ENCODE measurements around the gene AP5S1.

Gene AP5S1

GRCh38 chr20:3869839-3870634 lies 49.7 kb downstream of the AP5S1 start:
- Histone ChIP-seq H3K79me1 (replicated peaks; ENCODE audit: low read length, poor library complexity, severe bottlenecking) (peaks cover 40% of the 10 kb centered on the region), H3K23ac (ENCODE audit: low read length in 2 of 2) (no peak overlapping the region), H3K4me1 (ENCODE audit: control insufficient read depth, insufficient read depth, low read depth, low read length) (peaks cover 4% of the 10 kb centered on the region), H3K36me3 (ENCODE audit: control insufficient read depth in 1 of 2, insufficient read depth in 2 of 2, low read depth in 1 of 2, low read length in 2 of 2) (peaks cover 60 to 90% of the 10 kb centered on the region in 2 experiments), H4K91ac (ENCODE audit: low read length) (peak overlapping the region; percentile 25), H2BK12ac (ENCODE audit: low read length in 2 of 2) (no peak overlapping the region), H2BK120ac (ENCODE audit: low read depth, low read length) (no peak overlapping the region), H3K14ac (ENCODE audit: low read length in 2 of 2) (no peak overlapping the region), H3K27me3 (ENCODE audit: control insufficient read depth in 1 of 2, insufficient read depth in 1 of 2, low read length in 2 of 2) (no peaks in the 10 kb centered on the region), H2BK15ac (ENCODE audit: low read depth, poor library complexity, severe bottlenecking) (no peak overlapping the region), H3K4me2 (ENCODE audit: low read length, poor library complexity, severe bottlenecking) (no peak overlapping the region), H2AFZ (ENCODE audit: low read depth, low read length) (no peak overlapping the region), H3K27ac (ENCODE audit: low read length, poor library complexity, severe bottlenecking) (no peak overlapping the region), H3K4ac (ENCODE audit: low read depth in 1 of 2, low read length in 2 of 2) (no peak overlapping the region), H2AK5ac (ENCODE audit: low read length, severe bottlenecking) (no peak overlapping the region), H3K9ac (ENCODE audit: low read length) (no peak overlapping the region), H3K4me3 (ENCODE audit: insufficient read depth in 1 of 2, low read depth in 1 of 2, low read length in 2 of 2) (no peak overlapping the region), H3K9me3 (ENCODE audit: control insufficient read depth, low read length) (no peaks in the 10 kb centered on the region), H3K18ac (ENCODE audit: low read depth in 1 of 2, low read length in 2 of 2) (no peak overlapping the region), H2BK5ac (ENCODE audit: low read depth, low read length, poor library complexity, severe bottlenecking) (no peak overlapping the region), H4K8ac (ENCODE audit: low read length) (no peak overlapping the region)
- DNase-seq, result no peak
- 94% methylated on average over 9 of the region's 10 CpGs for WGBS

GRCh38 chr20:3871550-3872265 lies 51.4 kb downstream of the AP5S1 start:
- no peak overlapping the region for H3K4ac ChIP-seq (ENCODE audit: low read depth in 1 of 2, low read length in 2 of 2)
- H3K4me3 ChIP-seq (ENCODE audit: insufficient read depth in 1 of 2, low read depth in 1 of 2, low read length in 2 of 2), result no peak overlapping the region
- no peak overlapping the region for H3K23ac ChIP-seq (ENCODE audit: low read length in 2 of 2)
- peaks cover 4% of the 10 kb centered on the region for H3K4me1 ChIP-seq (ENCODE audit: control insufficient read depth, insufficient read depth, low read depth, low read length)
- peak; percentile 84 for DNase-seq
- H2BK15ac ChIP-seq (ENCODE audit: low read depth, poor library complexity, severe bottlenecking), result no peak overlapping the region
- no peak overlapping the region for H2AK5ac ChIP-seq (ENCODE audit: low read length, severe bottlenecking)
- H3K14ac ChIP-seq (ENCODE audit: low read length in 2 of 2), result no peak overlapping the region
- H3K36me3 ChIP-seq (ENCODE audit: control insufficient read depth in 1 of 2, insufficient read depth in 2 of 2, low read depth in 1 of 2, low read length in 2 of 2), result peaks cover 47 to 78% of the 10 kb centered on the region in 2 experiments
- H2AFZ ChIP-seq (ENCODE audit: low read depth, low read length), result no peak overlapping the region
- peak overlapping the region; percentile 12 for H3K9ac ChIP-seq (ENCODE audit: low read length)
- H3K27me3 ChIP-seq (ENCODE audit: control insufficient read depth in 1 of 2, insufficient read depth in 1 of 2, low read length in 2 of 2), result no peaks in the 10 kb centered on the region
- H3K79me1 ChIP-seq (replicated peaks; ENCODE audit: low read length, poor library complexity, severe bottlenecking), result peaks cover 42% of the 10 kb centered on the region
- H3K18ac ChIP-seq (ENCODE audit: low read depth in 1 of 2, low read length in 2 of 2), result no peak overlapping the region
- H3K4me2 ChIP-seq (ENCODE audit: low read length, poor library complexity, severe bottlenecking), result no peak overlapping the region
- H2BK120ac ChIP-seq (ENCODE audit: low read depth, low read length), result no peak overlapping the region
- WGBS, result 99% methylated on average over 4 of the region's 4 CpGs
- H3K27ac ChIP-seq (ENCODE audit: low read length, poor library complexity, severe bottlenecking), result no peak overlapping the region
- H3K9me3 ChIP-seq (ENCODE audit: control insufficient read depth, low read length), result no peaks in the 10 kb centered on the region
- H4K8ac ChIP-seq (ENCODE audit: low read length), result no peak overlapping the region
- no peak overlapping the region for H2BK12ac ChIP-seq (ENCODE audit: low read length in 2 of 2)
- H4K91ac ChIP-seq (ENCODE audit: low read length), result no peak overlapping the region
- H2BK5ac ChIP-seq (ENCODE audit: low read depth, low read length, poor library complexity, severe bottlenecking), result no peak overlapping the region

- H2BK120ac ChIP-seq (ENCODE audit: low read depth, low read length), result no peak overlapping the region
- H2BK15ac ChIP-seq (ENCODE audit: low read depth, poor library complexity, severe bottlenecking), result no peak overlapping the region
- no peak overlapping the region for H3K14ac ChIP-seq (ENCODE audit: low read length in 2 of 2)
- peaks cover 5% of the 10 kb centered on the region for H3K4me1 ChIP-seq (ENCODE audit: control insufficient read depth, insufficient read depth, low read depth, low read length)
- no peak overlapping the region for H4K8ac ChIP-seq (ENCODE audit: low read length)
- H3K18ac ChIP-seq (ENCODE audit: low read depth in 1 of 2, low read length in 2 of 2), result no peak overlapping the region
- no peak overlapping the region for H3K9ac ChIP-seq (ENCODE audit: low read length)
- peaks cover 37% of the 10 kb centered on the region for H3K79me1 ChIP-seq (replicated peaks; ENCODE audit: low read length, poor library complexity, severe bottlenecking)
- H3K4ac ChIP-seq (ENCODE audit: low read depth in 1 of 2, low read length in 2 of 2), result no peak overlapping the region
- no peak overlapping the region for H4K91ac ChIP-seq (ENCODE audit: low read length)
- no peak overlapping the region for H3K4me2 ChIP-seq (ENCODE audit: low read length, poor library complexity, severe bottlenecking)
- H3K4me3 ChIP-seq (ENCODE audit: insufficient read depth in 1 of 2, low read depth in 1 of 2, low read length in 2 of 2), result no peak overlapping the region
- no peak overlapping the region for H2AFZ ChIP-seq (ENCODE audit: low read depth, low read length)
- no peaks in the 10 kb centered on the region for H3K27me3 ChIP-seq (ENCODE audit: control insufficient read depth in 1 of 2, insufficient read depth in 1 of 2, low read length in 2 of 2)
- H2BK12ac ChIP-seq (ENCODE audit: low read length in 2 of 2), result no peak overlapping the region
- no peak for DNase-seq
- H3K23ac ChIP-seq (ENCODE audit: low read length in 2 of 2), result no peak overlapping the region
- no peak overlapping the region for H2AK5ac ChIP-seq (ENCODE audit: low read length, severe bottlenecking)
- peaks cover 39 to 60% of the 10 kb centered on the region in 2 experiments for H3K36me3 ChIP-seq (ENCODE audit: control insufficient read depth in 1 of 2, insufficient read depth in 2 of 2, low read depth in 1 of 2, low read length in 2 of 2)
- no peak overlapping the region for H2BK5ac ChIP-seq (ENCODE audit: low read depth, low read length, poor library complexity, severe bottlenecking)
- 96% methylated on average over 5 of the region's 5 CpGs for WGBS
- no peak overlapping the region for H3K27ac ChIP-seq (ENCODE audit: low read length, poor library complexity, severe bottlenecking)
- no peaks in the 10 kb centered on the region for H3K9me3 ChIP-seq (ENCODE audit: control insufficient read depth, low read length)
Observed at GRCh38 chr20:3873507-3873906, 53.2 kb downstream of the AP5S1 start.

- peak overlapping the region; percentile 36 for H4K8ac ChIP-seq (ENCODE audit: low read length)
- no peak for DNase-seq
- no peak overlapping the region for H3K23ac ChIP-seq (ENCODE audit: low read length in 2 of 2)
- H3K36me3 ChIP-seq (ENCODE audit: control insufficient read depth in 1 of 2, insufficient read depth in 2 of 2, low read depth in 1 of 2, low read length in 2 of 2), result peaks cover 42 to 54% of the 10 kb centered on the region in 2 experiments
- WGBS, result 79% methylated on average over 3 of the region's 3 CpGs
- peaks cover 6% of the 10 kb centered on the region for H3K4me1 ChIP-seq (ENCODE audit: control insufficient read depth, insufficient read depth, low read depth, low read length)
- no peak overlapping the region for H3K4ac ChIP-seq (ENCODE audit: low read depth in 1 of 2, low read length in 2 of 2)
- no peak overlapping the region for H2AK5ac ChIP-seq (ENCODE audit: low read length, severe bottlenecking)
- no peak overlapping the region for H3K4me3 ChIP-seq (ENCODE audit: insufficient read depth in 1 of 2, low read depth in 1 of 2, low read length in 2 of 2)
- no peak overlapping the region for H2BK5ac ChIP-seq (ENCODE audit: low read depth, low read length, poor library complexity, severe bottlenecking)
- H2AFZ ChIP-seq (ENCODE audit: low read depth, low read length), result no peak overlapping the region
- H2BK120ac ChIP-seq (ENCODE audit: low read depth, low read length), result no peak overlapping the region
- no peak overlapping the region for H3K18ac ChIP-seq (ENCODE audit: low read depth in 1 of 2, low read length in 2 of 2)
- H3K27me3 ChIP-seq (ENCODE audit: control insufficient read depth in 1 of 2, insufficient read depth in 1 of 2, low read length in 2 of 2), result no peaks in the 10 kb centered on the region
- H3K4me2 ChIP-seq (ENCODE audit: low read length, poor library complexity, severe bottlenecking), result no peak overlapping the region
- H2BK12ac ChIP-seq (ENCODE audit: low read length in 2 of 2), result no peak overlapping the region
- H3K27ac ChIP-seq (ENCODE audit: low read length, poor library complexity, severe bottlenecking), result no peak overlapping the region
- H3K9me3 ChIP-seq (ENCODE audit: control insufficient read depth, low read length), result no peaks in the 10 kb centered on the region
- no peak overlapping the region for H3K9ac ChIP-seq (ENCODE audit: low read length)
- no peak overlapping the region for H4K91ac ChIP-seq (ENCODE audit: low read length)
- peaks cover 39% of the 10 kb centered on the region for H3K79me1 ChIP-seq (replicated peaks; ENCODE audit: low read length, poor library complexity, severe bottlenecking)
- no peak overlapping the region for H3K14ac ChIP-seq (ENCODE audit: low read length in 2 of 2)
- H2BK15ac ChIP-seq (ENCODE audit: low read depth, poor library complexity, severe bottlenecking), result no peak overlapping the region
Observed at GRCh38 chr20:3874194-3874844, 54.0 kb downstream of the AP5S1 start.
